CD14-positive monocyte (primary cell): Measurements from ENCODE around the gene ZNF831. TPM values are rescaled to one million over a fixed set of nuclear protein-coding genes. Genes with fewer than 3 reads are reported as not detected.

Experiments
- DNase-seq, 3 donors: peaks; one replicate each; pipeline ENCODE4 v3.0.0-alpha.2; 2011 to 2022
- H2AFZ ChIP-seq: 2 replicates; pipeline ENCODE4 v1.6.0; 2012; ENCODE audit warnings: mild to moderate bottlenecking, low read depth, low read length, inconsistent platforms; ENCODE audit not compliant: insufficient read depth, poor library complexity, severe bottlenecking
- H3K27ac ChIP-seq, 2 donors: 1 replicate in 1 of 2; 2 replicates in 1 of 2; pipeline ENCODE4 v1.5.1; 2012 to 2013; ENCODE audit warnings: low read length in 2 of 2, control low read depth in 1 of 2, inconsistent platforms in 1 of 2, low read depth in 1 of 2, mild to moderate bottlenecking in 1 of 2
- H3K27me3 ChIP-seq, 2 donors: one replicate each; pipeline versions ENCODE4 v1.6.0 to v1.6.1; 2011 to 2013; ENCODE audit warnings: low read length in 2 of 2; ENCODE audit not compliant: control insufficient read depth in 2 of 2, insufficient read depth in 2 of 2
- H3K36me3 ChIP-seq, 2 donors: replicated peaks in 1 of 2; 1 replicate in 1 of 2; 2 replicates in 1 of 2; pipeline versions ENCODE4 v1.5.1 to v1.6.1; 2012 to 2013; ENCODE audit warnings: low read length in 2 of 2, control low read depth in 1 of 2, inconsistent platforms in 1 of 2, mild to moderate bottlenecking in 1 of 2; ENCODE audit not compliant: insufficient read depth in 2 of 2, control insufficient read depth in 1 of 2
- H3K4me1 ChIP-seq, 2 donors: 1 replicate in 1 of 2; 2 replicates in 1 of 2; pipeline versions ENCODE4 v1.5.1 to v1.6.1; 2012 to 2013; ENCODE audit warnings: low read length in 2 of 2, control low read depth in 1 of 2, inconsistent platforms in 1 of 2, mild to moderate bottlenecking in 1 of 2, moderate library complexity in 1 of 2; ENCODE audit not compliant: insufficient read depth in 2 of 2, control insufficient read depth in 1 of 2
- H3K4me2 ChIP-seq: replicated peaks from 2 replicates; pipeline ENCODE3; 2012; ENCODE audit warnings: low read length, moderate library complexity, mild to moderate bottlenecking; ENCODE audit not compliant: poor library complexity, severe bottlenecking; ENCODE audit errors: extremely low read depth
- H3K4me3 ChIP-seq, 3 experiments: fragments of 200-600 bp in 1 of 3; sonication (generic) in 1 of 3; replicated peaks in 1 of 3; 1 replicate in 2 of 3; 2 replicates in 1 of 3; pipeline ENCODE4 v1.5.1; 2011 to 2013; ENCODE audit warnings: low read length in 3 of 3, mild to moderate bottlenecking in 3 of 3, control low read depth in 2 of 3, low read depth in 2 of 3, inconsistent platforms in 1 of 3, moderate library complexity in 1 of 3
- H3K79me2 ChIP-seq: 2 replicates; pipeline ENCODE4 v1.6.0; 2012; ENCODE audit warnings: mild to moderate bottlenecking, control low read depth, inconsistent platforms, low read length, moderate library complexity; ENCODE audit not compliant: insufficient read depth
- H3K9ac ChIP-seq: 2 replicates; pipeline ENCODE4 v1.6.0; 2017; ENCODE audit warnings: low read length, mild to moderate bottlenecking; ENCODE audit not compliant: insufficient read depth, poor library complexity, severe bottlenecking
- H3K9me3 ChIP-seq, 2 donors: replicated peaks in 1 of 2; 1 replicate in 1 of 2; 2 replicates in 1 of 2; pipeline versions ENCODE4 v1.5.1 to v1.6.1; 2012 to 2013; ENCODE audit warnings: low read length in 2 of 2, control low read depth in 1 of 2; ENCODE audit not compliant: control insufficient read depth in 1 of 2, insufficient read depth in 1 of 2
- H4K20me1 ChIP-seq: 2 replicates; pipeline ENCODE4 v1.6.0; 2012; ENCODE audit warnings: mild to moderate bottlenecking, low read length, control low read depth, moderate library complexity; ENCODE audit not compliant: insufficient read depth
- H3K27ac Mint-ChIP-seq, 7 donors: one replicate each; pipeline ENCODE4 v1.8.0; 2020; ENCODE audit warnings: mild to moderate bottlenecking in 7 of 7, mixed read lengths in 7 of 7, moderate library complexity in 6 of 7, inconsistent platforms in 2 of 7
- H3K27me3 Mint-ChIP-seq, 3 donors: one replicate each; pipeline ENCODE4 v1.8.0; 2021 to 2022; ENCODE audit warnings: low read depth in 3 of 3, mild to moderate bottlenecking in 3 of 3, mixed read lengths in 3 of 3, moderate library complexity in 3 of 3, inconsistent platforms in 1 of 3
- H3K36me3 Mint-ChIP-seq, 2 donors: one replicate each; pipeline ENCODE4 v1.8.0; 2020; ENCODE audit warnings: mixed read lengths in 2 of 2, inconsistent platforms in 1 of 2, mild to moderate bottlenecking in 1 of 2
- H3K4me1 Mint-ChIP-seq: one replicate; pipeline ENCODE4 v1.8.0; 2020; ENCODE audit warnings: mild to moderate bottlenecking, mixed read lengths
- H3K4me3 Mint-ChIP-seq, 2 donors: one replicate each; pipeline ENCODE4 v1.8.0; 2020; ENCODE audit warnings: mild to moderate bottlenecking in 2 of 2, mixed read lengths in 2 of 2, moderate library complexity in 1 of 2
- H3K9me3 Mint-ChIP-seq, 7 donors: one replicate each; pipeline ENCODE4 v1.8.0; 2020 to 2022; ENCODE audit warnings: mixed read lengths in 7 of 7, mild to moderate bottlenecking in 6 of 7, moderate library complexity in 6 of 7, inconsistent platforms in 2 of 7
- CTCF ChIP-seq: fragments of 200-600 bp; IDR thresholded peaks from one replicate; pipeline ENCODE4 v1.8.0; 2022; ENCODE audit warnings: antibody characterized with exemption, mild to moderate bottlenecking
- WGBS: methylation state at CpG from one replicate; pipeline ENCODE4 v1.1.5; 2013; ENCODE audit warnings: missing lambda C conversion rate; ENCODE audit not compliant: insufficient coverage; 5-methylcytosine and 5-hydroxymethylcytosine counted together
- intact Hi-C, 2 donors: fragments of 100-400 bp; cut with micrococcal nuclease; formaldehyde crosslinking; loops; one replicate each; pipeline versions ENCODE4 v1.15.0 to v1.15.1; 2023
- polyA plus RNA-seq, 3 donors: library from polyadenylated mRNA; depleted of rRNA in 1 of 3; unstranded in 2 of 3; stranded (reverse) in 1 of 3; fragments of 300-500 nt in 2 of 3; fragments of >200 nt in 1 of 3; fragmentation: Illumina TruSeq in 2 of 3; gene quantifications; 1 replicate in 2 of 3; 2 replicates in 1 of 3; pipeline ENCODE4 v1.2.3, GENCODE V29; 2012 to 2021

Gene ZNF831
- polyA plus RNA-seq, 3 donors: 0.03 to 0.09 TPM; not detected in 1

- no peak for TF ChIP-seq CTCF
- no peaks in the 10 kb centered on the region for H3K36me3 ChIP-seq
- H3K4me1 Mint-ChIP-seq: peaks cover 9% of the 10 kb centered on the region
- no peaks in the 10 kb centered on the region for H3K27me3 ChIP-seq
- H4K20me1 ChIP-seq: no peaks in the 10 kb centered on the region
- H3K4me3 ChIP-seq: no peak overlapping the region
- H3K9me3 ChIP-seq: no peaks in the 10 kb centered on the region
- peaks cover 0 to 2% (median 0%) of the 10 kb centered on the region in 7 donors for H3K9me3 Mint-ChIP-seq
- H3K27ac ChIP-seq: no peak overlapping the region
- intact Hi-C loops: no loop called here
- H3K27me3 Mint-ChIP-seq: peaks cover 3 to 5% (median 5%) of the 10 kb centered on the region in 3 donors
- no peak overlapping the region for H3K4me3 Mint-ChIP-seq
- no peak overlapping the region for H3K9ac ChIP-seq
- no peak overlapping the region for H3K27ac Mint-ChIP-seq
- no peak overlapping the region for H2AFZ ChIP-seq
- no peaks in the 10 kb centered on the region for H3K79me2 ChIP-seq
- H3K36me3 Mint-ChIP-seq: no peaks in the 10 kb centered on the region
- H3K4me2 ChIP-seq: no peak overlapping the region
- H3K4me1 ChIP-seq: no peaks in the 10 kb centered on the region
- no peak for DNase-seq
- 57% methylated on average over 1 of the region's 3 CpGs for WGBS
Measured at GRCh38 chr20:59136027-59136426, 27.6 kb upstream of the ZNF831 start.

- Mint-ChIP-seq H3K4me1 (peaks cover 9% of the 10 kb centered on the region), H3K36me3 (no peaks in the 10 kb centered on the region), H3K27ac (no peak overlapping the region), H3K9me3 (peaks cover 0 to 2% (median 0%) of the 10 kb centered on the region in 7 donors), H3K27me3 (peaks cover 0 to 5% (median 5%) of the 10 kb centered on the region in 3 donors), H3K4me3 (no peak overlapping the region)
- Histone ChIP-seq H3K36me3 (no peaks in the 10 kb centered on the region), H3K9ac (no peak overlapping the region), H3K4me3 (no peak overlapping the region), H3K4me1 (no peaks in the 10 kb centered on the region), H3K79me2 (no peaks in the 10 kb centered on the region), H2AFZ (no peak overlapping the region), H3K9me3 (no peaks in the 10 kb centered on the region), H4K20me1 (no peaks in the 10 kb centered on the region), H3K27ac (no peak overlapping the region), H3K27me3 (no peaks in the 10 kb centered on the region), H3K4me2 (no peak overlapping the region)
- TF ChIP-seq CTCF: no peak
- 100% methylated on average over 1 of the region's 1 CpG for WGBS
- DNase-seq: no peak
- intact Hi-C loops: no loop called here
Measured at GRCh38 chr20:59137532-59137931, 26.1 kb upstream of the ZNF831 start.
